TTC549 (cell line): Measurements from ENCODE around the gene HOXA5.

Source experiments
- FAIRE-seq: peaks from 2 replicates; lab custom pipeline; 2012; peaks lifted over from hg19 to GRCh38; lab: Jason Lieb, UNC

Gene HOXA5

GRCh38 chr7:27143023-27143949, at the start of gene HOXA5:
TSS of gene HOXA5 (minus strand) at chr7:27143681. CDS start at chr7:27143607, 74 bp downstream.
- no peak for FAIRE-seq

- no peak for FAIRE-seq
Observed at GRCh38 chr7:27192546-27193334, 49.3 kb upstream of the HOXA5 start.

GRCh38 chr7:27191833-27192545, 48.5 kb upstream of the HOXA5 start:
- no peak for FAIRE-seq

GRCh38 chr7:27191161-27191731, 47.8 kb upstream of the HOXA5 start:
- FAIRE-seq = no peak

- no peak for FAIRE-seq
Observed at GRCh38 chr7:27189997-27190748, 46.7 kb upstream of the HOXA5 start.

GRCh38 chr7:27189295-27189996, 46.0 kb upstream of the HOXA5 start:
- no peak for FAIRE-seq

- FAIRE-seq = no peak
Observed at GRCh38 chr7:27188386-27189294, 45.2 kb upstream of the HOXA5 start.

- FAIRE-seq = no peak
Observed at GRCh38 chr7:27187475-27188385, 44.2 kb upstream of the HOXA5 start.

GRCh38 chr7:27186668-27187474, 43.4 kb upstream of the HOXA5 start:
- no peak for FAIRE-seq

GRCh38 chr7:27185854-27186667, 42.6 kb upstream of the HOXA5 start:
- FAIRE-seq = no peak

GRCh38 chr7:27185013-27185853, 41.8 kb upstream of the HOXA5 start, which contains the start of gene HOXA11:
TSS of gene HOXA11 (minus strand) at chr7:27185232. CDS start at chr7:27185144, 88 bp downstream.
- no peak for FAIRE-seq

GRCh38 chr7:27184337-27185012, 41.0 kb upstream of the HOXA5 start:
- FAIRE-seq = no peak

- no peak for FAIRE-seq
Observed at GRCh38 chr7:27183682-27184336, 40.3 kb upstream of the HOXA5 start.

- no peak for FAIRE-seq
Observed at GRCh38 chr7:27182861-27183681, 39.6 kb upstream of the HOXA5 start.
